AG20443 (cell line): ENCODE results near the gene YPEL1.
"Not testable (repeated sequence)": the region's sequence is repeated elsewhere in the genome, so short reads cannot be mapped to it uniquely, and the experiment has no call there.

Experiments
- DNase-seq: peaks from one replicate; pipeline ENCODE4 v3.0.0; 2012; ENCODE audit warnings: low spot score, mixed read lengths

YPEL1 gene

GRCh38 chr22:21683401-21683811 is 52.2 kb downstream of the YPEL1 start:
- no peak for DNase-seq

DNA sequence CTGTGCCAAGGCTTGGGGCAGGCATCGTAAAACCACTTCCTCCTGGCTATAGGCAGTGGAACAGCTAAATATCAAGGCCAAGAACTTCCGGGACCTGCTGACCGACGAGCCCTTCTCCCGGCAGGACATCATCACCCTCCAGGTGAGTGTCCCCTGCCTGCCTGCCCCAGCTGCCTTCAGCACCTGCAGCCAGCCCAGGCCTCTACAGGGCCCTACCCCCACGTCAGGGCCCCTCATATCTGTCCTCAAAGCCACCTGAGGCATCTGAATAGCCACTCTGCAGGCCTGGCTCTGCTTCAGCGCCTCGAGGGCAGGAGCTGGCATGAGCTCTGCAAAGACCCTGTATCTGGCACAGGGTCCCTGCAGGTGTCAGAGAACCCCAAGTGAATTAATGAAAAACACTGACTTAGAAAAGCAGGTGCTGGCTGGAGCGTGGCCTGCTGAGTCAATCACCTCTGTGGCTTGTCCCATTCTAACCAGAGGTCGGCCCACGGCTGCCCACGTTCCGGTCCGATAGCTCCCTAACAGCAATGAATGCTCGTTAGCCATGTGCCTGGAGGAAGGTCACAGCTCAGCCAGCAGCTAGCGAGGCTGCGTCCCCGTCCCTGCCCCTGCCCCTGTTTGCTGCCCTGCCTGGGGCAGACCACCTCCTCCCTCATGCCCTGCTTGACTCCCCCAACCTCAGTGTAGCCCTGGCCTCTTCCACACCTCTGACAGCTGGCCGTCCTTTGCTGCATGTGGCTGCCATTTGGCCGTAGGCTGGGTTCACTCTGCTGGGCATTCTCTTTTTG is 53.0 kb downstream of the YPEL1 start:
- DNase-seq, result no peak

DNA sequence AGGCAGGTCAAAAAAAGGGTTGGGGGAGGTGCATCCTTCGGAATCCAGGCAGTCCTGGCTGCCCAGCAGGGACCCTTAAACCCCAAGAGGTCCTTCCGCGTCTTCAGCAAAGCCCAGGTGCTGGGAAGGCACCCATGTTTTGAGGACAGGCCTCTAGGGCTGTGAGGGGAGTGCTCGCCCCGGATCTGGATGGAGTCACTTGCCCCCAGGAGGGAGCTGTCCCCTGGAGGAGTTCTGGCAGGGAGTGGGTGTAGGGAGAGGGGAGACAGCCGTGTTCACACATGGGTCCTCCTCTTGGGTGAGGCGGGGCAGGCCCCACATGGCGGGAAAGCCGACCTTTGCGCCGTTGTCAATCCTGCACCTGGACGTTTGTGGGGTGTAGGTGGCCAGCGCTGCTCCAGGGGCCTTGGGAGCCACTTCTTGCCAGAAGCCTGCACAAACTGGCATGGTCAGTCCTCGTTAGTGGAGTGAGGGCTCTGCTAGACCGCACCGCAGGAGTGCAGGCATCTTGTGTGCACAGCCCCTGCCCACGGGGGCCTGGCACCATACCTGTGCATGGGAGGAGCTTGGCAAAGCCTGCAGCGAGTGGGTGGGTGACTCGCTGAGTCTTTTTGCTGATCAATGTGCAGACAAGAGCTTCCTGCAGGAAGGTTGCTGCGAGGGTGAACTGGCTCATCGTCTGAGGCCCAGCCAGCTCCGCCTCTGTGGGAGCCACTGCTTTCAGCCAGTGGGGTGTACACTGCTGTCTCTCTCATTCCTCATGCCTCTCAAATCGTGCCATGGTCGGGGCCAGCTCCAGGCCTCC is 53.8 kb downstream of the YPEL1 start:
- no peak for DNase-seq

GRCh38 chr22:21680830-21681565 is 54.6 kb downstream of the YPEL1 start:
- no peak for DNase-seq

DNA sequence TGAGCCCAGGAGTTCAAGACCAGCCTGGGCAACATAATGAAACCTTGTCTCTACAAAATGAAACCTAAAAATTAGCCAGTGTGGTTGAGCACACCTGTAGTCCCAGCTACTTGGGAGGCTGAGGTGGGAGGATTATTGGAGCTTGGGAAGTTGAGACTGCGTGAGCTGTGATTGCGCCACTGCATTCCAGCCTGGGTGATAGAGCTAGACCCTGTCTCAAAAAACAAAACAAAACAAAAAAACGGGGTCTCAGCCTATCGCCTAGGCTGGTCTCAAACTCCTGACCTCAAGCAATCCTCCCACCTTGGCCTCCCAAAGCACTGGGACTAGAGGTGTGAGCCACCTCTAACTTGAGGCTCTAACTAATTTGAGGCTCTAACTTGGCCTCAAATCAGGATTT is 56.2 kb downstream of the YPEL1 start:
- DNase-seq, result no peak

DNA sequence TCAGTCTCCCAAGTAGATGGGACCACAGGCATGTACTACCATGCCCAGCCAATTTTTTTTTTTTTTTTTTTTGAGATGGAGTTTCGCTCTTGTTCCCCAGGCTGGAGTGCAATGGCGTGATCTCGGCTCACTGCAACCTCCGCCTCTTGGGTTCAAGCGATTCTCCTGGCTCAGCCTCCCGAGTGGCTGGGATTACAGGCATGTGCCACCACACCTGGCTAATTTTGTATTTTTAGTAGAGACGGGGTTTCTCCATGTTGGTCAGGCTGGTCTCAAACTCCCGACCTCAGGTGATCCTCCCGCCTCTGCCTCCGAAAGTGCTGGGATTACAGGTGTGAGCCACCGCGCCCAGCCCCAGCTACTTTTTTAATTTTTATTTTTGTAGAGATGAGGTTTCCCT is 56.8 kb downstream of the YPEL1 start:
- DNase-seq, result not testable (repeated sequence)

- DNase-seq, result no peak
Measured at GRCh38 chr22:21677606-21678443, 57.8 kb downstream of the YPEL1 start.

GRCh38 chr22:21674638-21675245 is 60.9 kb downstream of the YPEL1 start:
- DNase-seq, result no peak

DNA sequence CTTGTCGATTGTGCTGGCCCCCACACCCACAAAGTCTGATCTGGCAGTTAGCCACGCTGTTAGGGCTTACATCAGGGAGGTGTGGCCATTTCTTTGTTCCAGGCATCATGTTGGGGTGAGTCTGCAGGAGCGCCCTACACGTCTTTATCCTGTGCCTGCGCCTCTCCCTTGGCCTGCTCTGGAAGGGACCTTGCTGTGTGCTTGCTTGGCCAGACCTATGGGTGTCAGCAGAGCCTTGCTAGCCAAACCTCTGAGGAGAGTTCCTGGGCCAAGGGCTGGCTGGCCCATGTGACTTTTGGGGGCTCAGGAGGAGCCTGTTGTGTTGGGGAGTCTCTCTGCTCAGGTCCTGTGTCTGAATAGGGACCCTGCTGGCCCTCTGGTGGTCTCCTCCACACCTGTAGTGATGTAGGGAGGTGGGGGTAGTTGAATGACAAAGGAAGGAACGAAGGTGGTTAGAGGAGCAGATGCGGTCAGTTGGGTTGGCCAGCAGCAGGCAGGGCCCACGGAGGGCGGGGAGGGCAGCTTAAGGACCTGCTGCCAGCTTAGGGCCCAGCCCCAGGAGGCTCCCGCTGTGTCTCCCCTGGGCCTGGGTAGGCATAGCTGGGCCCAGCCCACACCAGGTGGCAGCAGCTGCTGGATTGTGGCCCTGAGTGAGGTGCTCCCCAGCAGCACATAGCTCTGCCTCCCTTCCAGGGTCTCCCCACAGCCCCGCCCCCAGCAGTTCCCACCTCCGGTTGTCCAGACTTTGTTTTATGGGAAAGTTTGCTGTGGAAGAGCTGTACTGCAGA is 61.9 kb downstream of the YPEL1 start:
- DNase-seq, result no peak

- DNase-seq, result no peak
Measured at GRCh38 chr22:21672107-21672629, 63.4 kb downstream of the YPEL1 start.

DNA sequence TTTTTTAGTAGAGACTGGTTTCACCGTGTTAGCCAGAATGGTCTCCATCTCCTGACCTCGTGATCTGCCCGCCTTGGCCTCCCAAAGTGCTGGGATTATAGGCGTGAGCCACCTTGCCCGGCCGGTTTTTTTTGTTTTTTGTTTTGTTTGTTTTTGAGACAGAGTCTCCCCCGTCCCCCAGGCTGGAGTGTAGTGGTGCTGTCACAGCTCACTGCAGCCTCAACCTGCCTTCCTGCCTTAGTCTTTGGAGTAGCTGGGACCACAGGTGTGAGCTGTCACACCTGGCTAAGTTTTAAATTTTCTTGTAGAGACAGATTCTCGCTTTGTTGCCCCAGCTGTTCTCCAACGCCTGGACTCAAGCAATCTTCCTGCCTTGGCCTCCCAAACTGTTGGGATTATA is 66.6 kb downstream of the YPEL1 start:
- DNase-seq, result no peak

- DNase-seq, result no peak
Measured at GRCh38 chr22:21666786-21667185, 68.8 kb downstream of the YPEL1 start.

DNA sequence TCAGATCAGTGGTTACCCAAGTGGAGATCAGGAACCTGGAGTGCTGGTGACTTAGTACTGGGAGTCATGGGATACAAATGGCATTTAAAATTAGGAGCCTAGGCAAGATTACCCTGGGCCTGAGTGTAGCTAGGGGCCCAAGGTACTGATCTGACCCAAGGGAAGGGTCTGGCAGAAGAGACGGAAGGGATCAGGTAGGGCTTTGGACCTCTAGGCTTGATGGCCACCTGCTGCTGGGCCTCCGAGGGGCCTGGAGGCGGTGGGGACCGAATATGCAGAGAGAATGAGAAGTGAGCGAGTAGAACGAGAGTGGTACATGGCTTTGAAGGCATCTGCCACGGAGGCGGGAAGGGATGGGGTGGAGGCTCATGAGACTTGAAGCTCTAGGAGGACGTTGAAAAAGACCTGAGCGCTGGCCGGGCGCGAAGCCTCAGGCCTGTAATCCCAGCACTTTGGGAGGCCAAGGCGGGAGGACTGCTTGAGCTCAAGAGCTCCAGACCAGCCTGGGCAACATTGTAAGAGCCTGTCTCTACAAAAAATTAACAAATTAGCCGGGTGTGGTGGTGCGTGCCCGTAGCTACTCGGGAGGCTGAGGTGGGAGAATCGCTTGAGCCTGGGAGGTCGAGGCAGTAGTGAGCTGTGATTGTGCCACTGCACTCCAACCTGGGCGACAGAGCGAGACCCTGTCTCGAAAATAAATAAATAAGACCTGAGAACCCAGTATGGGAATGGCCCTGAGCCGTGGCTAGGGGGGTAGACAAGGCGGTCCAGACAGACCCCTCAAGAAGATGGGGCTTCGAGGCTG is 70.3 kb downstream of the YPEL1 start:
- DNase-seq, result no peak

DNA sequence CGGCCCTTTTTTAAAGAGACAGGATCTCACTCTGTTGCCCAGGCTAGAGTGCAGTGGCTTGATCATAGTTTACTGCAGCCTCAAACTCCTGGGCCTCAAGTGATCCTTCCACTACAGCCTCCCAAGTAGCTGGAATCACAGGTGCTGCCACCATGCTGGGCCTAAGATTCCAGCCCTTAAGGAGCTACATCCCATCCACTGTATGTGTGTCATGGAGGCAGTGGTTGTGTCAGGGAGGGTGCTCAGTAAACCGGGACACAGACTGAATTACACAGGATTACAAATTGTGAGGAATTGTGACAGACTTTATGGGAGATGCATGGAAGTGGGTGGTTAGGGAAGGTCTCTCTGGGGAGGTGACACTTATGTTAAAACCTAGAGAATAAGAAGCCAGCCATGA is 71.9 kb downstream of the YPEL1 start:
- DNase-seq, result no peak

- DNase-seq, result no peak
Measured at GRCh38 chr22:21661991-21662390, 73.6 kb downstream of the YPEL1 start.

- DNase-seq, result no peak
Measured at GRCh38 chr22:21660904-21661303, 74.7 kb downstream of the YPEL1 start.

- no peak for DNase-seq
Measured at GRCh38 chr22:21659864-21660525, 75.6 kb downstream of the YPEL1 start.

GRCh38 chr22:21657360-21658032 is 78.1 kb downstream of the YPEL1 start:
- DNase-seq, result peak; percentile 89
